Measurements from ENCODE around the gene DDX54.

Gene DDX54

DNA sequence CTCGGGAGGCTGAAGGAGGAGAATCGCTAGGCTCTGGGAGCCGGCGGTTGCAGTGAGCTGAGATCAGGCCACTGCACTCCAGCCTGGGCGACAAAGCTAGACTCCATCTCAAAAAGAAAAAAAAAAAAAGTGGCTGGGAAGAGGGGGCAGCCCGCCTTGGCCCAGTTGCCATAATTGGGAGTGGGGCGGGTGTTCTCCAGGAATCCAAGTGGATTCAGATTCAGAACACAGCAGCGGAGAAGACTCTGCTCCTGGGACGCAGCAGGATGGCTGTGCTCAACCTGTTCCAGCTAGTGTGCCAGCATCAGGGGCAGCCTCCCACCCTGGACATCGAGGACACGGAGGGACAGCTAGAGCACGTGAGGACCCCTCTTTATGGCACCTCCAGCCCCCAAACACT is 30.2 kb downstream of the DDX54 start:
- Histone ChIP-seq H3K9me3 (ENCODE audit: low read length) (no peaks in the 10 kb centered on the region), H3K79me2 (ENCODE audit: insufficient read depth, low read length) (peaks cover 7% of the 10 kb centered on the region), H3K4me3 (ENCODE audit: low read depth, low read length, poor library complexity, severe bottlenecking) (peak overlapping the region; percentile 88), H3K27ac (ENCODE audit: low read depth, low read length, poor library complexity, severe bottlenecking) (peak overlapping the region; percentile 92), H2AFZ (ENCODE audit: low read length) (no peak overlapping the region), H3K9me2 (ENCODE audit: low read depth, low read length) (no peaks in the 10 kb centered on the region), H3K27me3 (ENCODE audit: insufficient read depth, low read length) (no peaks in the 10 kb centered on the region), H3K36me3 (ENCODE audit: insufficient read depth, low read length) (peaks cover 39% of the 10 kb centered on the region; the same call in 1 of the 2 replicates), H3F3A (ENCODE audit: insufficient read depth, low read length) (peaks cover 9% of the 10 kb centered on the region), H3K4me2 (ENCODE audit: low read length) (peak overlapping the region; percentile 79), H3K4me1 (ENCODE audit: insufficient read depth, low read length, severe bottlenecking) (peaks cover 84% of the 10 kb centered on the region), H3K9ac (ENCODE audit: low read length) (peak overlapping the region; percentile 99), H4K20me1 (ENCODE audit: insufficient read depth, low read length) (no peaks in the 10 kb centered on the region)
- TF ChIP-seq CTCF (IDR thresholded peaks at IDR 0.05; ENCODE audit: low read length) (no peak), EZH2 (IDR thresholded peaks at IDR 0.05; ENCODE audit: borderline replicate concordance, low read length) (no peak)

GRCh38 chr12:113154351-113154973 is 30.8 kb downstream of the DDX54 start:
- Histone ChIP-seq H3K36me3 (ENCODE audit: insufficient read depth, low read length) (peaks cover 33% of the 10 kb centered on the region; the same call in 1 of the 2 replicates), H3K4me1 (ENCODE audit: insufficient read depth, low read length, severe bottlenecking) (peaks cover 84% of the 10 kb centered on the region), H3K27me3 (ENCODE audit: insufficient read depth, low read length) (no peaks in the 10 kb centered on the region), H3F3A (ENCODE audit: insufficient read depth, low read length) (peaks cover 9% of the 10 kb centered on the region), H3K4me2 (ENCODE audit: low read length) (peak overlapping the region; percentile 79), H3K9ac (ENCODE audit: low read length) (peak overlapping the region; percentile 99), H2AFZ (ENCODE audit: low read length) (no peak overlapping the region), H3K27ac (ENCODE audit: low read depth, low read length, poor library complexity, severe bottlenecking) (peak overlapping the region; percentile 92), H3K9me3 (ENCODE audit: low read length) (no peaks in the 10 kb centered on the region), H3K4me3 (ENCODE audit: low read depth, low read length, poor library complexity, severe bottlenecking) (peak overlapping the region; percentile 88), H3K79me2 (ENCODE audit: insufficient read depth, low read length) (peaks cover 7% of the 10 kb centered on the region), H3K9me2 (ENCODE audit: low read depth, low read length) (no peaks in the 10 kb centered on the region), H4K20me1 (ENCODE audit: insufficient read depth, low read length) (no peaks in the 10 kb centered on the region)
- no peak for TF ChIP-seq EZH2 (IDR thresholded peaks at IDR 0.05; ENCODE audit: borderline replicate concordance, low read length)
- TF ChIP-seq CTCF (IDR thresholded peaks at IDR 0.05; ENCODE audit: low read length): peak; percentile 9; the same call in 1 of the 2 replicates

DNA sequence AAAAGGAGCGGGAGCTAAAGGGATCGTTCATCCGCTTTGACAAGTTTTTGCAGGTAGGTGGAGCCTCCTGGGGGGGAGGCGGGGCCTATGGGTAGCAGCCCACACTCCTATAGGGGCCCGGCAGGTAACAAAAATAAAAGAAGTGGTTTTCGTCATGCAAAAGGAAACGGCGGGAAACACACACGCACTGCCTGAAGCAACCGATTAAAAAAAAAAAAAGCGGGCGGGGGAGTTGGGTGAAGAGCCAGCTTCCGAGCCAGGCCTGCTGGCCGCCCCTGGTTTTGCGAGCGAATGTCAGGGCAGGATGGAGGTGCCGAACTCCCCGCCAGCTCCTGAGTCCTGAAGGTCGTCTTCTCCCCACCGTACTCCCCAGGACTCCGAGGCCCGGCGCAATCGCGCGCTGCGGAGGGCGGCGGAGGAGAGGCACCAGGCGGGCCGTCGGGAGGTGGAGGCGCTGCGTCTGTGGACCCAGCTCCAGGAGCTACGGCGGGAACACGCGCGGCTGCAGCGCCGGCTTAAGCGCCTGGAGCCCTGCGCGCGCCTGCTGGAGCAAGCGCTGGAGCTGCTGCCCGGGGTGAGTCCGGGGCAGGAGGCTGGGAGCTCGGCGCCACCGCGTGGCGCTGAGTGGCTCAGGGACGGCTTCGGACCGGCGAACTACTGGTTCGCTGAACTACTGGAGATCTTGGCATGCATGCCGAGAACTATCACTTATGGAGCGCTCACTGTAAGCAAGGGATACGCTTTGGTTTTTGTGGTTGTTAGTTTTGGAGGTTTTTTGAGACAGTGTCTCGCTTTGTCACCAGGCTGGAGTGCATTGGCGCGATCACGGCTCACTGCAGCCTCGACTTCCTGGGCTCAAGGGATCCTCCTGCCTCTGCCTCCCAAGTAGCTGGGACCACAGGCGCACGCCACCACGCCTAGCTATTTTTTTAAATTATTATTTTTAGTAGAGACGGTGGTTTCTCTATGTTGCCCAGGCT is 32.2 kb downstream of the DDX54 start:
- H2AFZ ChIP-seq (ENCODE audit: low read length): no peak overlapping the region

More for the DNA sequence above, 32.2 kb downstream of the DDX54 start:
- H3K27ac ChIP-seq (ENCODE audit: low read depth, low read length, poor library complexity, severe bottlenecking): peak overlapping the region; percentile 92
- H3K36me3 ChIP-seq (ENCODE audit: insufficient read depth, low read length): peaks cover 19% of the 10 kb centered on the region; the same call in 1 of the 2 replicates
- peaks cover 73% of the 10 kb centered on the region for H3K4me1 ChIP-seq (ENCODE audit: insufficient read depth, low read length, severe bottlenecking)
- peaks cover 7% of the 10 kb centered on the region for H3K79me2 ChIP-seq (ENCODE audit: insufficient read depth, low read length)
- H4K20me1 ChIP-seq (ENCODE audit: insufficient read depth, low read length): no peaks in the 10 kb centered on the region
- TF ChIP-seq EZH2 (IDR thresholded peaks at IDR 0.05; ENCODE audit: borderline replicate concordance, low read length): no peak
- peak; percentile 70 for TF ChIP-seq CTCF (IDR thresholded peaks at IDR 0.05; ENCODE audit: low read length)
- peak overlapping the region; percentile 88 for H3K4me3 ChIP-seq (ENCODE audit: low read depth, low read length, poor library complexity, severe bottlenecking)
- H3K9me3 ChIP-seq (ENCODE audit: low read length): no peaks in the 10 kb centered on the region
- H3K27me3 ChIP-seq (ENCODE audit: insufficient read depth, low read length): no peaks in the 10 kb centered on the region
- peak overlapping the region; percentile 79 for H3K4me2 ChIP-seq (ENCODE audit: low read length)
- peaks cover 9% of the 10 kb centered on the region for H3F3A ChIP-seq (ENCODE audit: insufficient read depth, low read length)
- H3K9ac ChIP-seq (ENCODE audit: low read length): peak overlapping the region; percentile 99
- H3K9me2 ChIP-seq (ENCODE audit: low read depth, low read length): no peaks in the 10 kb centered on the region
